GM12872 (cell line): ENCODE measurements around the gene WARS2.

Source experiments
- TF ChIP-seq, protein P1 (sequence below): IDR thresholded peaks from 3 replicates; pipeline ENCODE4 v1.5.1; 2011; ENCODE audit warnings: low read depth, mild to moderate bottlenecking, low read length, moderate library complexity; ENCODE audit not compliant: insufficient read depth

WARS2 gene

DNA sequence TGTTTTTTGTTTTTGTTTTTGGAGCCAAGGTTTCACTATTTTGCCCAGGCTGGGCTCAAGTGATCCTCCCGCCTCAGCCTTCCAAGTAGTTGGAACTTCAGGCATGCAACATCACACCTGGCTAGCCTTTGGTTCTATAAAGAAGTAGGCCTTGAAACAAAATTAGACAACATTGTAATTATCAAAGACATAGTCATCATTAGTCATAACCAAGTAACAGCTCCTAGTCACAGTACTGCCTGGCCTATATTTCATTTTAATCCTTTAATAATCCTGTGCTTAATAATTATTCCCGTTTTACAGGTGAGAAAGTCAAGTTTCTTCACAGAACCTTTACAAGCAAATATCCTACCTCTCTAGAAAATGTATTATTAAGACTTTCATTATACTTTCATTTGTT lies 100.0 kb downstream of the WARS2 start:
- TF ChIP-seq, protein P1, sequence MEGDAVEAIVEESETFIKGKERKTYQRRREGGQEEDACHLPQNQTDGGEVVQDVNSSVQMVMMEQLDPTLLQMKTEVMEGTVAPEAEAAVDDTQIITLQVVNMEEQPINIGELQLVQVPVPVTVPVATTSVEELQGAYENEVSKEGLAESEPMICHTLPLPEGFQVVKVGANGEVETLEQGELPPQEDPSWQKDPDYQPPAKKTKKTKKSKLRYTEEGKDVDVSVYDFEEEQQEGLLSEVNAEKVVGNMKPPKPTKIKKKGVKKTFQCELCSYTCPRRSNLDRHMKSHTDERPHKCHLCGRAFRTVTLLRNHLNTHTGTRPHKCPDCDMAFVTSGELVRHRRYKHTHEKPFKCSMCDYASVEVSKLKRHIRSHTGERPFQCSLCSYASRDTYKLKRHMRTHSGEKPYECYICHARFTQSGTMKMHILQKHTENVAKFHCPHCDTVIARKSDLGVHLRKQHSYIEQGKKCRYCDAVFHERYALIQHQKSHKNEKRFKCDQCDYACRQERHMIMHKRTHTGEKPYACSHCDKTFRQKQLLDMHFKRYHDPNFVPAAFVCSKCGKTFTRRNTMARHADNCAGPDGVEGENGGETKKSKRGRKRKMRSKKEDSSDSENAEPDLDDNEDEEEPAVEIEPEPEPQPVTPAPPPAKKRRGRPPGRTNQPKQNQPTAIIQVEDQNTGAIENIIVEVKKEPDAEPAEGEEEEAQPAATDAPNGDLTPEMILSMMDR: no peak

DNA sequence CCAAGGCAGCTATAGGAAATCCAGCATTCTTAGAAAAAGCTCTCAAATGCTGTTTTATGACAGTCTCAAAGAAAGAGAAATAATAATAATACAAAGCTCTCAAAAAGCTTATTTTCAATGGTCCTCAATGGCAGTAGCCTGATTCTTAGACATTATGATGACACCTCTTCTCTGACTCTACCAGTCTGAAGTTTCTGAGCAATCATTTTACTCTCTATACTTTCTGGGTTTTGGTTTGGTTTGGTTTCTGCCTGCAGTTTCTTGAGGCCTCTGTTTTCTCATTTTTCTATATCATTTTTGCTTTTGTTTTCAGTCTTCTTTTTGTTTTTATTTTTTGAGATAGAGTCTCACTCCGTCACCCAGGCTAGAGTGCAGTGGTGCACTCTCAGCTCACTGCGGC lies 102.1 kb downstream of the WARS2 start:
- TF ChIP-seq, protein P1: no peak

DNA sequence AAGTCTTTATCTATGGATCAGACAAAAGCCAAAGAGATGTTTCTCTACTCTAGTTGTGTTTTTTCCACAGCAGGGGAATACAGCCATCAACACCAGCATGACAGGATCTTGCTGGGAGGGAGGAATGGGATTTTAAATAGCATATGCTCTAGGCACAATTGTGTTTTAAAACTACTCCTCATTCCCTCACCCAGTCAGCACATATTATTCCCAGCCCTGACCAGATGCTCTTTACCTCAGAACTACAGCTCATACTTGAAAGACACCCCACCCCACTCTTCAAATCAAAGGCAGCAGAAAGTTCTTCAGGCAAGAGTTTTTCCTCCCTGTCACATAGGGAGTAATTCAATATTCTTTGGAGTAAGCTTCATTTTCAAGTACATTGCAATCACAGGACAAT lies 106.1 kb downstream of the WARS2 start:
- TF ChIP-seq, protein P1: no peak

DNA sequence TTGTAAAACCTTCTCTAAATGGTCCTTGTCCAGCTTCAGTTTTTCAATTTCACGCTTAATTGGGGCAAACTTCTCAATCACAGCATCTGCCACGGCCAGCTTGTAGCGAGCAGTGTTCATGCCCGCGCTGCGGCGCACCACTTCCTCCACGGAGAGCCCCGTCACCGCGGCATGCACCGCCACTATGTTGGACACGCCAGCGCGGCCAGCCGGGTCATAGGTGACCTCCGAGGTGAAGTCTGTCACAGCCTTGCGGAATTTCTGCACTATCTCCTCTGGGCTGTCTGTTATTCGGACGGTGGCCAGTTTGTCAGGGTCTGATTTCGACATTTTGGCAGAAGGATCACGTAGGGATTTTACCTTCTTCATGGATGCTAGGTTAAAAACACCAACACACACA lies 107.5 kb downstream of the WARS2 start:
- TF ChIP-seq, protein P1: no peak

DNA sequence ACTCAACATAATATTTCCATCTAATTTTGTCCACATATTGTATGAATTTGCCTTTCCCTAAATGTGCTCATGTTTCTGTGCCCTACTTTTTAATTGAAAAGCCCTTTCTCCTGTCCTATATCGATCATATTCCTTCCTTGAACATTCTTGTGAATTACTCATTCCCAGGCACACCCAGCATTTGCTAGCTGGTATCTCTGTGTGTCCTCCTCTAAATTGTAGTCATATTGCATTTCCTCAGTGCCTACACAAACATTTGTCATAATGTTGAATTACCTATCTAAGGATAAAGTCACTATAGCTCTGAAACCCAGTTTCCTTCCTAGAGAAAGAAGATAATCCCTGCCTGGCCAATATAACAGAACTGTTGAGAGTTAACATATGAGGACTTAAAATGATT lies 112.7 kb downstream of the WARS2 start:
- TF ChIP-seq, protein P1: no peak

DNA sequence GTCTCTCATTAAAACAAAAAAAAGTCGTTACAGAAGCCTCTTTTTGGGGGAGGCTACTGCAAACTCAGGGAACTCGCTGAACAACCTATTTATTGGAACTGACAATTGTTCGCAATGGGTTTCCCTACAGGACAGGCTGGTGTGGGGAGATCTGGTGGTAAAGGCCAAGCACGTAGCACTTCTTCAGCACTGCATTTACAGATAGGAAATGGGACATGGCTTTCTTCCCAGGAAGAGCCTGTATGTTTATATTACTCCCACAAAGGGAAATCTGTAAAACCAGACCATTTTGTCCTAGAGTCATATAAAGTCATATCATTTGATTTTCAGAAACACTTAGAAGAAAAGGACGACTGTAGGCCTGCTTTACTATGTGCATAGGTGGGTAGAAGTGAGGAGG lies 113.5 kb downstream of the WARS2 start:
- TF ChIP-seq, protein P1: no peak

DNA sequence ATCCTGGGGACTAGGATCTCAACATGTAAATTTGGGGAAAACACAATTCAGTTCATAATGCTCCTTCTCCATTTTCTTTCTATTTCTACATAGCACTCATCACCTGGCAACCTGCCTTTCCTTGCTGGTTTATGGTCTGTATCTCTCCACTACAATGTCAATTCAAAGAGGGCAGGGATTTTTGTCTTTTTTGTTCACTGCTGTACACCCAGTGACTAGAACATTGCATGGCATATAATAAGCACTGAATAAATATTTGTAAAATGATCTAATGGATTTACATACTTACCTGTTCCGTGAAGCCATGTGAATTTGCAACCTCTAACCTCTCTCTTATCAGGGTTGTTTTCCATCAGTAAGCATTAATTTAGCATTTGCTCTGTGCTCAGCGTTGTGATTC lies 124.9 kb downstream of the WARS2 start:
- TF ChIP-seq, protein P1: no peak

DNA sequence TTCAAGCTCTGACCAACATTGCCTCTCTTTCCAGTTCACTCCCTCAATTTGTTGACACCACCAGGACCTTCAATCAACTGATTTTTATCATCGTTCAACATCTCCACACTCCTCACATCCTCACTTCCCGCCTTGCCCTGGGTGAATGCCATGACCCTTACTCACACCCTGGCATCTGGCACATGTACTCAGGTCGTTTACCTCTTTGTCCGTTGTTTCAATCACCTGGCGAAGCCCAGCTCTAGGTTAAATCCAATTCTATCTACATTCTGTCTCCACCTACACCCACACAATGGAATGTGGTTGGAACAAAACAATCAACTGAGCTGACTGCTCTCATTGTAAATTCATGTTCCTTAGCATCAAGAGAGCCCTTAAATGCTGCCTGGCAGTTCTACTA lies 128.1 kb downstream of the WARS2 start:
- TF ChIP-seq, protein P1: no peak
